GM03348 (cell line): ENCODE measurements around the gene PPFIBP2.

Source experiments
- DNase-seq: peaks from one replicate; pipeline ENCODE4 v3.0.0; 2012; ENCODE audit warnings: low spot score

Gene PPFIBP2

GRCh38 chr11:7578276-7578955 lies 64.6 kb downstream of the PPFIBP2 start:
- DNase-seq, result no peak

GRCh38 chr11:7579361-7579791 lies 65.6 kb downstream of the PPFIBP2 start:
- peak; percentile 50 for DNase-seq

- DNase-seq, result no peak
Measured at GRCh38 chr11:7581021-7581590, 67.3 kb downstream of the PPFIBP2 start.

- no peak for DNase-seq
Measured at GRCh38 chr11:7582338-7582985, 68.7 kb downstream of the PPFIBP2 start.

- no peak for DNase-seq
Measured at GRCh38 chr11:7583248-7583647, 69.4 kb downstream of the PPFIBP2 start.

- DNase-seq, result no peak
Measured at GRCh38 chr11:7584910-7585309, 71.1 kb downstream of the PPFIBP2 start.

- peak; percentile 45 for DNase-seq
Measured at GRCh38 chr11:7585816-7586215, 72.0 kb downstream of the PPFIBP2 start.

- DNase-seq, result no peak
Measured at GRCh38 chr11:7586376-7586775, 72.6 kb downstream of the PPFIBP2 start.

GRCh38 chr11:7587712-7588111 lies 73.9 kb downstream of the PPFIBP2 start:
- no peak for DNase-seq

- no peak for DNase-seq
Measured at GRCh38 chr11:7589861-7590260, 76.1 kb downstream of the PPFIBP2 start.

- no peak for DNase-seq
Measured at GRCh38 chr11:7590529-7590928, 76.7 kb downstream of the PPFIBP2 start.

- DNase-seq, result no peak
Measured at GRCh38 chr11:7591107-7591894, 77.5 kb downstream of the PPFIBP2 start.

GRCh38 chr11:7591987-7592386 lies 78.2 kb downstream of the PPFIBP2 start:
- DNase-seq, result no peak

GRCh38 chr11:7592711-7593110 lies 78.9 kb downstream of the PPFIBP2 start:
- peak; percentile 77 for DNase-seq

GRCh38 chr11:7593481-7593880 lies 79.7 kb downstream of the PPFIBP2 start:
- no peak for DNase-seq

GRCh38 chr11:7595016-7595866 lies 81.4 kb downstream of the PPFIBP2 start:
- peak; percentile 68 for DNase-seq

- no peak for DNase-seq
Measured at GRCh38 chr11:7595951-7596350, 82.2 kb downstream of the PPFIBP2 start.

GRCh38 chr11:7596975-7597391 lies 83.2 kb downstream of the PPFIBP2 start:
- no peak for DNase-seq

GRCh38 chr11:7597620-7598019 lies 83.8 kb downstream of the PPFIBP2 start:
- DNase-seq, result no peak

- DNase-seq, result no peak
Measured at GRCh38 chr11:7599209-7599608, 85.4 kb downstream of the PPFIBP2 start.

- peak; percentile 73 for DNase-seq
Measured at GRCh38 chr11:7600205-7600775, 86.5 kb downstream of the PPFIBP2 start.
